Astrocyte (in vitro differentiated cells and primary cell): ENCODE measurements around the gene PSD4.

Experiments
- EZH2 ChIP-seq: IDR thresholded peaks from 2 replicates; pipeline ENCODE4 v1.6.1; 2012; ENCODE audit warnings: mild to moderate bottlenecking, low read length, inconsistent platforms; ENCODE audit not compliant: insufficient read depth
- TF ChIP-seq, protein P1 (sequence below): IDR thresholded peaks from 2 replicates; pipeline ENCODE4 v1.5.1; 2011; ENCODE audit warnings: low read depth, mild to moderate bottlenecking, inconsistent platforms, low read length, moderate library complexity; ENCODE audit not compliant: insufficient read depth

DNA sequence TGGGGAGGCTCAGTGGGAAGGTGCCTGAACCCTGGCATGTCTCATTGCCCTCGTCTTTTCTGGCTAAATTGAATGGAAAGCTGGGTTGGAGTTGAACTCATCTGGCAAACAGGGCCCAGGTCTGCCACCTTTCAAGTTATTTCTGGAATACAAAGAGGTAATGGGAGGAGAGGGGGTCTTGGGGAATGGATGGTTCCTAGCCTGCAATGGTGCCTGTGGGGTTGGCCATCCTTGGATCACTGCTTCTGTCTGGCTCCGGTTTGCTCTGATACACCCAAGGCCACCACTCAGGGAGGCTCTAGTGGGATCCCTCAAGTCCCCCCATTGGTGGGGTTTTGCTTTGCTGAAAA lies 45.3 kb downstream of the PSD4 start:
- TF ChIP-seq, protein P1, sequence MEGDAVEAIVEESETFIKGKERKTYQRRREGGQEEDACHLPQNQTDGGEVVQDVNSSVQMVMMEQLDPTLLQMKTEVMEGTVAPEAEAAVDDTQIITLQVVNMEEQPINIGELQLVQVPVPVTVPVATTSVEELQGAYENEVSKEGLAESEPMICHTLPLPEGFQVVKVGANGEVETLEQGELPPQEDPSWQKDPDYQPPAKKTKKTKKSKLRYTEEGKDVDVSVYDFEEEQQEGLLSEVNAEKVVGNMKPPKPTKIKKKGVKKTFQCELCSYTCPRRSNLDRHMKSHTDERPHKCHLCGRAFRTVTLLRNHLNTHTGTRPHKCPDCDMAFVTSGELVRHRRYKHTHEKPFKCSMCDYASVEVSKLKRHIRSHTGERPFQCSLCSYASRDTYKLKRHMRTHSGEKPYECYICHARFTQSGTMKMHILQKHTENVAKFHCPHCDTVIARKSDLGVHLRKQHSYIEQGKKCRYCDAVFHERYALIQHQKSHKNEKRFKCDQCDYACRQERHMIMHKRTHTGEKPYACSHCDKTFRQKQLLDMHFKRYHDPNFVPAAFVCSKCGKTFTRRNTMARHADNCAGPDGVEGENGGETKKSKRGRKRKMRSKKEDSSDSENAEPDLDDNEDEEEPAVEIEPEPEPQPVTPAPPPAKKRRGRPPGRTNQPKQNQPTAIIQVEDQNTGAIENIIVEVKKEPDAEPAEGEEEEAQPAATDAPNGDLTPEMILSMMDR: no peak
- TF ChIP-seq EZH2: no peak
